ENCODE results near the gene PLB1.

PLB1 gene

DNA sequence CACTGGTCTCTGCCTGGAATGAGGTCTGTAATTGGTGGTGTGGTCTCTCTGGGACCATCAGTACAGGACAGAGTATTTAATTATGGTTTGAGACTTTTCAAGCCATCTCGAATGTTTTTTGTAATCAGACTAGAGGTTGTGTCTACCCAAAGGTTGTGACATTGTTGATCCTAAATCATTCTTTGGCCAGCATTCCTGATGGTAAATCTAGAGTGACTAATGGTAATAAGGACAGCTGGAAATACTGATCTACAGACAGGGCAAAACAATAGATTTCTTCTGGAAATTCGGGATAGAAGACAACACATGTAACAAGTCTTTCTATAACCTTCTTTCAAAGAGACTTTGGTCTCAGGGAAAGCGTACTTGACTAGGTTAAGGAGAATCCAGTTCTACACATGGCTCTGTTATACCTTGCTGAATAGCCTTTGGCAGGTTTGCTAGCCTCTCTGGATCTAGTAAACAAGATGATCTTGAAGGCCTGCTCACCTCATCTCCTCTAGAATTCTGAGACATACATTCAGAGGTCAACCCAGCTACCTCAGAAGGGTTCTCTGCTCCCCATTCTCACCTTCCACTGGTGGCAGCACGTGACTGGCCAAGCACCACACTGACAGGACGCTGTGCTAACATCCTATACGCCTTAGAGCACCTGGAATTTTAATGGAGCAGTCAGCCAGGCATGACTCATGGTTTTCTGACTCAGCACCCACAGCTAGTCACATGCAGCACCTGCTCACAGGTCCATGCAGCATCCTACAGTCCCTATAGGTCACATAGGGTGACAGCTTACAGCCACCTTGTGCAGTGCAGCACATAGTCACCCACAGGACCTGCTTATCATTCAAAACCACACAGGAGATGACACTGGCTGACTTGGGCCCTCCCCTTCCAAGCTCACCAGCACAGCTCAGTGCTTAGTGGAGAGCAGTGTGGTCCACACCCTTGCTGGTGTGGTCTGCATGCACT, 12.2 kb downstream of the PLB1 start:
- TF ChIP-seq, protein P1, sequence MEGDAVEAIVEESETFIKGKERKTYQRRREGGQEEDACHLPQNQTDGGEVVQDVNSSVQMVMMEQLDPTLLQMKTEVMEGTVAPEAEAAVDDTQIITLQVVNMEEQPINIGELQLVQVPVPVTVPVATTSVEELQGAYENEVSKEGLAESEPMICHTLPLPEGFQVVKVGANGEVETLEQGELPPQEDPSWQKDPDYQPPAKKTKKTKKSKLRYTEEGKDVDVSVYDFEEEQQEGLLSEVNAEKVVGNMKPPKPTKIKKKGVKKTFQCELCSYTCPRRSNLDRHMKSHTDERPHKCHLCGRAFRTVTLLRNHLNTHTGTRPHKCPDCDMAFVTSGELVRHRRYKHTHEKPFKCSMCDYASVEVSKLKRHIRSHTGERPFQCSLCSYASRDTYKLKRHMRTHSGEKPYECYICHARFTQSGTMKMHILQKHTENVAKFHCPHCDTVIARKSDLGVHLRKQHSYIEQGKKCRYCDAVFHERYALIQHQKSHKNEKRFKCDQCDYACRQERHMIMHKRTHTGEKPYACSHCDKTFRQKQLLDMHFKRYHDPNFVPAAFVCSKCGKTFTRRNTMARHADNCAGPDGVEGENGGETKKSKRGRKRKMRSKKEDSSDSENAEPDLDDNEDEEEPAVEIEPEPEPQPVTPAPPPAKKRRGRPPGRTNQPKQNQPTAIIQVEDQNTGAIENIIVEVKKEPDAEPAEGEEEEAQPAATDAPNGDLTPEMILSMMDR (IDR thresholded peaks at IDR 0.05; ENCODE audit: low read depth, low read length): no peak
- Histone ChIP-seq H3K27ac (no peak overlapping the region), H3K27me3 (ENCODE audit: insufficient read depth, low read depth, severe bottlenecking) (no peaks in the 10 kb centered on the region), H3K9me3 (ENCODE audit: severe bottlenecking) (peaks cover 2% of the 10 kb centered on the region), H3K4me3 (ENCODE audit: low read depth, low read length) (no peak overlapping the region), H3K36me3 (no peaks in the 10 kb centered on the region)
- DNase-seq: no peak

DNA sequence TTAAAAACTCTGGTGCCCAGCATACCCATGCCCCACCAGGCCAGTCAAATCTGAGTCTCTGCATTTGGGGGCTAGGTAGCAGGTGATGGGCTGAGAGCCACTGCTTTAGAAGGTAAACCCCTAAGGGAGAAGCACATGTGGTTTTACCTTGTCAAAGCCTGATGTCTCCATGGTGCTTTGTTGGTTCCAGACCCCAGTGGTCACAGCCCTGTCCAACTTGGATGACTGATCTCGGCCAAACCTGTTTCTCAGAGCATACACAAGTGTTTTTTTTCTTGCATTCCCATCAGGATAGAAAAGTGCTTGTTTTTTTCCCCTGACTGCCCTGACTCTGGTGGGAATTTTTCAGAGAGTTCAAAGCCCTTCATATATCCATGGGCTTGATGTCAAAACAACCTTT, 13.5 kb downstream of the PLB1 start:
- H3K9me3 ChIP-seq (ENCODE audit: severe bottlenecking): peaks cover 2% of the 10 kb centered on the region
- H3K36me3 ChIP-seq: no peaks in the 10 kb centered on the region
- no peak overlapping the region for H3K27ac ChIP-seq
- no peak overlapping the region for H3K4me3 ChIP-seq (ENCODE audit: low read depth, low read length)
- no peaks in the 10 kb centered on the region for H3K27me3 ChIP-seq (ENCODE audit: insufficient read depth, low read depth, severe bottlenecking)
- TF ChIP-seq, protein P1 (IDR thresholded peaks at IDR 0.05; ENCODE audit: low read depth, low read length): no peak
- no peak for DNase-seq

DNA sequence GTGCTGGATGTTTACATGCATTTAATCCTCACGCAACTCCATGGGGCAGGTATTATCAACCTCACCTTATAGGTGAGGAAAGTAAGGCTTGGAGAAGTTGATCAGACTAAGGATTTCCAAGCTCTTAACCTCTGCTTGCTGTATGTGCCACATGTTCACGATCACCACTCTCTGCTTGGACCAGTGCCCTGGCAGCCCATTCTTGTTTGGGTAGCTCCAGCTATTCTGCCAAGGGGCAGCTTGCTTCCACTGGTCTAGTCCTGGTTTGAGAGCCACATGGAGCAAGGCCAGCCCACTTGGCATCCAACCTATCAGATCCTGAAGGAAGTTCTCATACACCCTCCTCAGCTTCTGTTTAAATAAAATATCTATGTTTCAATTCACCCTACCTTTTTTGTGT, 14.3 kb downstream of the PLB1 start:
- DNase-seq: no peak
- no peak overlapping the region for H3K27ac ChIP-seq
- no peaks in the 10 kb centered on the region for H3K27me3 ChIP-seq (ENCODE audit: insufficient read depth, low read depth, severe bottlenecking)
- no peak overlapping the region for H3K4me3 ChIP-seq (ENCODE audit: low read depth, low read length)
- H3K9me3 ChIP-seq (ENCODE audit: severe bottlenecking): peaks cover 2% of the 10 kb centered on the region
- no peaks in the 10 kb centered on the region for H3K36me3 ChIP-seq
- TF ChIP-seq, protein P1 (IDR thresholded peaks at IDR 0.05; ENCODE audit: low read depth, low read length): no peak

DNA sequence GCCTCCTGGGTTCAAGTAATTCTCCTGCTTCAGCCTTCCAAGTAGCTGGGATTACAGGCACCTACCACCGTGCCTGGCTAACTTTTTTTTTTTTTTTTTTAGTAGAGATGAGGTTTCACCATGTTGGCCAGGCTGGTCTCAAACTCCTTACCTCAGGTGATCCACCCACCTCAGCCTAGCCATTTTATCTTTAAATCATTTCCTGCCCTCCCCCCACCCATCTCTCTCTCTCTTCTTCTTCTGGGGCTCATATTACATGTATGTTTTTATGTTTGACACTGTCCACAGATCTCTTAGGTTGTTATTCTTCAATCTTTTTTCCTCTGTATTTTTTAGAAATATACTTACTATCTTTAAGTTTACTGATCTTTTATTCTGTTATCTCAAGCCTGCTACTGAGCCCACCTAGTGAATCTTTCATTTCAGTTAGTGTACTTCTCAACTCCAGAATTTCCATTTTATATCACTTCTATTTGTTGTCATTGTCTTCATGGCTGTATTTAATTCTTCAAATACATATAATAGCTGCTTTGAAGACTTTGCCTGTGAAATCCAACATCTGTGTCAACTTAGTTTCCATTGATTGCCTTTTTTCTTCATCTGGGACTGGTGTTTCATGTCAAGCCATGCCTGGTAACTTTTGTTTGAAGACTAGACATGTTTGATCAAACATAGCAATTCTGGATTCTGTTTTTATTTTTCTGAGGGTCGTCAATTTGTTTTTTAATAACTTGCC, 16.2 kb downstream of the PLB1 start:
- H3K4me3 ChIP-seq (ENCODE audit: low read depth, low read length): no peak overlapping the region
- no peaks in the 10 kb centered on the region for H3K27me3 ChIP-seq (ENCODE audit: insufficient read depth, low read depth, severe bottlenecking)
- H3K9me3 ChIP-seq (ENCODE audit: severe bottlenecking): peaks cover 2% of the 10 kb centered on the region
- H3K36me3 ChIP-seq: no peaks in the 10 kb centered on the region
- H3K27ac ChIP-seq: no peak overlapping the region
- no peak for DNase-seq
- TF ChIP-seq, protein P1 (IDR thresholded peaks at IDR 0.05; ENCODE audit: low read depth, low read length): no peak

DNA sequence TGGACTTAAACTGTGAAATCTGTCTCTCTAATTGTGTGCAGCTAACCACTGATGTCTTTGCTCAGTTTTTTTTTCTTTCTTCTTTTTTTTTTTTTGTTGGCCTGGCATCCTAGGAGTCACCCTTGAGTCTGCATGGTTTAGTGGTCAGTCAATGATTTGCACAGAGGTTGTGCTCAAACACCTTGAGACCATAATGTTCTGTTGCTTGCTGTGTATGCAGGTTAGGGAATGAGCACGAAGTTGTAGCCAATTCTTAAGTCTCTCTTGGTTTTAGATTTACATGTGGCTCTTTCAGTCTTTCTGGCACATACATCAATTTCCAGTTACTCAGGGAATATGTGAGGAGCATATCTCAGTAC, 16.7 kb downstream of the PLB1 start:
- Histone ChIP-seq H3K9me3 (ENCODE audit: severe bottlenecking) (peaks cover 2% of the 10 kb centered on the region), H3K27me3 (ENCODE audit: insufficient read depth, low read depth, severe bottlenecking) (no peaks in the 10 kb centered on the region), H3K27ac (no peak overlapping the region), H3K4me3 (ENCODE audit: low read depth, low read length) (no peak overlapping the region), H3K36me3 (no peaks in the 10 kb centered on the region)
- no peak for DNase-seq
- TF ChIP-seq, protein P1 (IDR thresholded peaks at IDR 0.05; ENCODE audit: low read depth, low read length): no peak

Data from WERI-Rb-1 (cell line).